Measurements from ENCODE around the gene MSMB. TPM values are rescaled to one million over a fixed set of nuclear protein-coding genes. Genes with fewer than 3 reads are reported as not detected.

The MSMB gene
- total and polyA plus RNA-seq, 9 of the 15 experiments (the other 6 are each of a cell fraction or from before 2014, with no cell fraction given) = 0.21 to 0.60 TPM; not detected in 7

DNA sequence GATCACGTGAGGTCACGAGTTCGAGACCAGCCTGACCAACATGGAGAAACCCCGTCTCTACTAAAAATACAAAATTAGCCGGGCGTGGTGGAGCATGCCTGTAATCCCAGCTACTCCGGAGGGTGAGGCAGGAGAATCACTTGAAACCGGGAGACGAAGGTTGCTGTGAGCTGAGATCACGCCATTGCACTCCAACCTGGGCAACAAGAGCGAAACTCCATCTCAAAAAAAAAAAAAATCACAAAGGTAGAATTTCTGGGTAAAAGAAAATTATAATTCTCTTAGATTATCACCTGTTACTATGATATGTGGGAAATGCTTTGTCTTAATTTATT, 3.4 kb upstream of the MSMB start (continued):
- TF ChIP-seq, protein P1, sequence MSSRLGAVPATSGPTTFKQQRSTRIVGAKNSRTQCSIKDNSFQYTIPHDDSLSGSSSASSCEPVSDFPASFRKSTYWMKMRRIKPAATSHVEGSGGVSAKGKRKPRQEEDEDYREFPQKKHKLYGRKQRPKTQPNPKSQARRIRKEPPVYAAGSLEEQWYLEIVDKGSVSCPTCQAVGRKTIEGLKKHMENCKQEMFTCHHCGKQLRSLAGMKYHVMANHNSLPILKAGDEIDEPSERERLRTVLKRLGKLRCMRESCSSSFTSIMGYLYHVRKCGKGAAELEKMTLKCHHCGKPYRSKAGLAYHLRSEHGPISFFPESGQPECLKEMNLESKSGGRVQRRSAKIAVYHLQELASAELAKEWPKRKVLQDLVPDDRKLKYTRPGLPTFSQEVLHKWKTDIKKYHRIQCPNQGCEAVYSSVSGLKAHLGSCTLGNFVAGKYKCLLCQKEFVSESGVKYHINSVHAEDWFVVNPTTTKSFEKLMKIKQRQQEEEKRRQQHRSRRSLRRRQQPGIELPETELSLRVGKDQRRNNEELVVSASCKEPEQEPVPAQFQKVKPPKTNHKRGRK (tag; IDR thresholded peaks at IDR 0.05) = peak; percentile 53; the same call in 1 of the 2 replicates
- TF ChIP-seq DPF2 (IDR thresholded peaks at IDR 0.05) (peak; percentile 42), EHMT2 (IDR thresholded peaks at IDR 0.05) (0 out of 2 replicates have a peak, but pooled peaks have one; percentile 7), SMARCE1 (IDR thresholded peaks at IDR 0.05) (0 out of 2 replicates have a peak, but pooled peaks have one; percentile 8), TRIM28 (IDR thresholded peaks at IDR 0.05) (peak; percentile 38; the same call in 1 of the 2 replicates), ZNF384 (IDR thresholded peaks at IDR 0.05; ENCODE audit: low read depth, low read length) (peak; percentile 29; the same call in 1 of the 2 replicates), KDM1A (IDR thresholded peaks at IDR 0.05) (peak in 1 of 2 experiments; percentile 71; a peak in 3 of 4 replicates)
- TF ChIP-seq, protein P2, sequence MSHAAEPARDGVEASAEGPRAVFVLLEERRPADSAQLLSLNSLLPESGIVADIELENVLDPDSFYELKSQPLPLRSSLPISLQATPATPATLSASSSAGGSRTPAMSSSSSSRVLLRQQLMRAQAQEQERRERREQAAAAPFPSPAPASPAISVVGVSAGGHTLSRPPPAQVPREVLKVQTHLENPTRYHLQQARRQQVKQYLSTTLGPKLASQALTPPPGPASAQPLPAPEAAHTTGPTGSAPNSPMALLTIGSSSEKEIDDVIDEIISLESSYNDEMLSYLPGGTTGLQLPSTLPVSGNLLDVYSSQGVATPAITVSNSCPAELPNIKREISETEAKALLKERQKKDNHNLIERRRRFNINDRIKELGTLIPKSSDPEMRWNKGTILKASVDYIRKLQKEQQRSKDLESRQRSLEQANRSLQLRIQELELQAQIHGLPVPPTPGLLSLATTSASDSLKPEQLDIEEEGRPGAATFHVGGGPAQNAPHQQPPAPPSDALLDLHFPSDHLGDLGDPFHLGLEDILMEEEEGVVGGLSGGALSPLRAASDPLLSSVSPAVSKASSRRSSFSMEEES (CRISPR knock-in tag; IDR thresholded peaks at IDR 0.05) = peak; percentile 79; the same call in 1 of the 2 replicates
- TF ChIP-seq, protein P3, sequence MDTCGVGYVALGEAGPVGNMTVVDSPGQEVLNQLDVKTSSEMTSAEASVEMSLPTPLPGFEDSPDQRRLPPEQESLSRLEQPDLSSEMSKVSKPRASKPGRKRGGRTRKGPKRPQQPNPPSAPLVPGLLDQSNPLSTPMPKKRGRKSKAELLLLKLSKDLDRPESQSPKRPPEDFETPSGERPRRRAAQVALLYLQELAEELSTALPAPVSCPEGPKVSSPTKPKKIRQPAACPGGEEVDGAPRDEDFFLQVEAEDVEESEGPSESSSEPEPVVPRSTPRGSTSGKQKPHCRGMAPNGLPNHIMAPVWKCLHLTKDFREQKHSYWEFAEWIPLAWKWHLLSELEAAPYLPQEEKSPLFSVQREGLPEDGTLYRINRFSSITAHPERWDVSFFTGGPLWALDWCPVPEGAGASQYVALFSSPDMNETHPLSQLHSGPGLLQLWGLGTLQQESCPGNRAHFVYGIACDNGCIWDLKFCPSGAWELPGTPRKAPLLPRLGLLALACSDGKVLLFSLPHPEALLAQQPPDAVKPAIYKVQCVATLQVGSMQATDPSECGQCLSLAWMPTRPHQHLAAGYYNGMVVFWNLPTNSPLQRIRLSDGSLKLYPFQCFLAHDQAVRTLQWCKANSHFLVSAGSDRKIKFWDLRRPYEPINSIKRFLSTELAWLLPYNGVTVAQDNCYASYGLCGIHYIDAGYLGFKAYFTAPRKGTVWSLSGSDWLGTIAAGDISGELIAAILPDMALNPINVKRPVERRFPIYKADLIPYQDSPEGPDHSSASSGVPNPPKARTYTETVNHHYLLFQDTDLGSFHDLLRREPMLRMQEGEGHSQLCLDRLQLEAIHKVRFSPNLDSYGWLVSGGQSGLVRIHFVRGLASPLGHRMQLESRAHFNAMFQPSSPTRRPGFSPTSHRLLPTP (IDR thresholded peaks at IDR 0.05; ENCODE audit: borderline replicate concordance, extremely low read depth, insufficient read length) = peak; percentile 55
